Measurements from ENCODE around the gene TWIST2.

TWIST2 gene

GRCh38 chr2:238854699-238855229, 6.9 kb downstream of the TWIST2 start:
- Histone ChIP-seq H3K9me3 (replicated peaks in 1 of 2; ENCODE audit: control insufficient read depth in 2 of 2, insufficient read depth in 1 of 2, low read depth in 1 of 2, low read length in 2 of 2) (no peaks in the 10 kb centered on the region), H2BK12ac (ENCODE audit: low read length) (no peak overlapping the region), H3K9ac (ENCODE audit: low read depth, low read length, poor library complexity) (no peak overlapping the region), H3K4me1 (ENCODE audit: control insufficient read depth in 2 of 2, insufficient read depth in 1 of 2, low read depth in 1 of 2, low read length in 2 of 2) (no peaks in the 10 kb centered on the region), H3K4me2 (ENCODE audit: insufficient read depth, low read length, poor library complexity, severe bottlenecking) (no peak overlapping the region), H3K27me3 (ENCODE audit: control insufficient read depth in 3 of 3, insufficient read depth in 3 of 3, low read depth in 1 of 3, low read length in 3 of 3) (peaks cover under 1 to 50% (median 16%) of the 10 kb centered on the region in 3 experiments), H3K4me3 (ENCODE audit: low read length in 2 of 2) (peak overlapping the region in 1 of 2 donors; percentile 40), H2AK5ac (ENCODE audit: low read depth, low read length) (no peak overlapping the region), H2BK15ac (ENCODE audit: low read length) (no peak overlapping the region), H2BK120ac (ENCODE audit: low read depth, low read length) (no peak overlapping the region), H3K36me3 (replicated peaks in 1 of 2; ENCODE audit: control insufficient read depth in 2 of 2, insufficient read depth in 2 of 2, low read length in 2 of 2) (no peaks in the 10 kb centered on the region), H4K8ac (ENCODE audit: low read depth, low read length) (no peak overlapping the region), H2BK5ac (ENCODE audit: low read length) (no peak overlapping the region), H3K27ac (replicated peaks; ENCODE audit: low read length) (no peak overlapping the region), H3K18ac (ENCODE audit: low read length) (no peak overlapping the region), H3K23ac (ENCODE audit: low read depth, low read length, poor library complexity) (no peak overlapping the region), H3K79me1 (ENCODE audit: low read depth, low read length) (no peaks in the 10 kb centered on the region), H4K91ac (ENCODE audit: low read depth, low read length, poor library complexity) (no peak overlapping the region), H2AFZ (ENCODE audit: low read length) (peak overlapping the region; percentile 61), H3K4ac (ENCODE audit: low read length) (no peak overlapping the region), H3K14ac (ENCODE audit: low read length) (no peak overlapping the region)
- no CpG with 5 or more reads among the region's 18 CpGs for WGBS, 2 donors (ENCODE audit: extremely low coverage in 2 of 2, insufficient read length in 2 of 2, insufficient replicate concordance in 1 of 2)
- no peak for DNase-seq (ENCODE audit: low spot score)

GRCh38 chr2:238855299-238855698, 7.4 kb downstream of the TWIST2 start:
- no peak overlapping the region for H3K9ac ChIP-seq (ENCODE audit: low read depth, low read length, poor library complexity)
- no peak overlapping the region for H4K8ac ChIP-seq (ENCODE audit: low read depth, low read length)
- H3K9me3 ChIP-seq (replicated peaks in 1 of 2; ENCODE audit: control insufficient read depth in 2 of 2, insufficient read depth in 1 of 2, low read depth in 1 of 2, low read length in 2 of 2) = no peaks in the 10 kb centered on the region
- H3K4me3 ChIP-seq (ENCODE audit: low read length in 2 of 2) = no peak overlapping the region
- H3K4ac ChIP-seq (ENCODE audit: low read length) = no peak overlapping the region
- H2BK12ac ChIP-seq (ENCODE audit: low read length) = no peak overlapping the region
- no peak overlapping the region for H2AK5ac ChIP-seq (ENCODE audit: low read depth, low read length)
- no peak overlapping the region for H3K4me2 ChIP-seq (ENCODE audit: insufficient read depth, low read length, poor library complexity, severe bottlenecking)
- H3K27me3 ChIP-seq (ENCODE audit: control insufficient read depth in 3 of 3, insufficient read depth in 3 of 3, low read depth in 1 of 3, low read length in 3 of 3) = peaks cover 0 to 50% (median 13%) of the 10 kb centered on the region in 3 experiments
- H4K91ac ChIP-seq (ENCODE audit: low read depth, low read length, poor library complexity) = no peak overlapping the region
- no peaks in the 10 kb centered on the region for H3K79me1 ChIP-seq (ENCODE audit: low read depth, low read length)
- H2BK120ac ChIP-seq (ENCODE audit: low read depth, low read length) = no peak overlapping the region
- H3K4me1 ChIP-seq (ENCODE audit: control insufficient read depth in 2 of 2, insufficient read depth in 1 of 2, low read depth in 1 of 2, low read length in 2 of 2) = no peaks in the 10 kb centered on the region
- no peak overlapping the region for H2AFZ ChIP-seq (ENCODE audit: low read length)
- no peaks in the 10 kb centered on the region for H3K36me3 ChIP-seq (replicated peaks in 1 of 2; ENCODE audit: control insufficient read depth in 2 of 2, insufficient read depth in 2 of 2, low read length in 2 of 2)
- no peak overlapping the region for H2BK5ac ChIP-seq (ENCODE audit: low read length)
- H2BK15ac ChIP-seq (ENCODE audit: low read length) = no peak overlapping the region
- DNase-seq (ENCODE audit: low spot score) = no peak
- no peak overlapping the region for H3K14ac ChIP-seq (ENCODE audit: low read length)
- H3K23ac ChIP-seq (ENCODE audit: low read depth, low read length, poor library complexity) = no peak overlapping the region
- no peak overlapping the region for H3K18ac ChIP-seq (ENCODE audit: low read length)
- H3K27ac ChIP-seq (replicated peaks; ENCODE audit: low read length) = no peak overlapping the region
- no CpG with 5 or more reads among the region's 9 CpGs for WGBS, 2 donors (ENCODE audit: extremely low coverage in 2 of 2, insufficient read length in 2 of 2, insufficient replicate concordance in 1 of 2)

- H3K4me3 ChIP-seq (ENCODE audit: low read length in 2 of 2) = no peak overlapping the region
- DNase-seq (ENCODE audit: low spot score) = no peak
Measured at GRCh38 chr2:238855891-238856580, 8.2 kb downstream of the TWIST2 start.

GRCh38 chr2:238856713-238857567, 9.1 kb downstream of the TWIST2 start:
- peaks cover 0 to 34% (median 3%) of the 10 kb centered on the region in 3 experiments for H3K27me3 ChIP-seq (ENCODE audit: control insufficient read depth in 3 of 3, insufficient read depth in 3 of 3, low read depth in 1 of 3, low read length in 3 of 3)
- no CpG with 5 or more reads among the region's 16 CpGs for WGBS, 2 donors (ENCODE audit: extremely low coverage in 2 of 2, insufficient read length in 2 of 2, insufficient replicate concordance in 1 of 2)
- no peak overlapping the region for H2BK15ac ChIP-seq (ENCODE audit: low read length)
- no peaks in the 10 kb centered on the region for H3K79me1 ChIP-seq (ENCODE audit: low read depth, low read length)
- no peak overlapping the region for H4K8ac ChIP-seq (ENCODE audit: low read depth, low read length)
- H3K18ac ChIP-seq (ENCODE audit: low read length) = peak overlapping the region; percentile 41
- DNase-seq (ENCODE audit: low spot score) = no peak
- no peak overlapping the region for H2BK120ac ChIP-seq (ENCODE audit: low read depth, low read length)
- no peak overlapping the region for H3K4me2 ChIP-seq (ENCODE audit: insufficient read depth, low read length, poor library complexity, severe bottlenecking)
- no peaks in the 10 kb centered on the region for H3K4me1 ChIP-seq (ENCODE audit: control insufficient read depth in 2 of 2, insufficient read depth in 1 of 2, low read depth in 1 of 2, low read length in 2 of 2)
- no peak overlapping the region for H3K4me3 ChIP-seq (ENCODE audit: low read length in 2 of 2)
- H2AFZ ChIP-seq (ENCODE audit: low read length) = no peak overlapping the region
- no peak overlapping the region for H2BK12ac ChIP-seq (ENCODE audit: low read length)
- no peak overlapping the region for H3K4ac ChIP-seq (ENCODE audit: low read length)
- H3K23ac ChIP-seq (ENCODE audit: low read depth, low read length, poor library complexity) = peak overlapping the region; percentile 26
- peak overlapping the region; percentile 26 for H3K14ac ChIP-seq (ENCODE audit: low read length)
- H4K91ac ChIP-seq (ENCODE audit: low read depth, low read length, poor library complexity) = no peak overlapping the region
- H2AK5ac ChIP-seq (ENCODE audit: low read depth, low read length) = no peak overlapping the region
- peaks cover 0 to 1% of the 10 kb centered on the region in 2 donors for H3K36me3 ChIP-seq (replicated peaks in 1 of 2; ENCODE audit: control insufficient read depth in 2 of 2, insufficient read depth in 2 of 2, low read length in 2 of 2)
- H2BK5ac ChIP-seq (ENCODE audit: low read length) = no peak overlapping the region
- no peak overlapping the region for H3K27ac ChIP-seq (replicated peaks; ENCODE audit: low read length)
- no peak overlapping the region for H3K9ac ChIP-seq (ENCODE audit: low read depth, low read length, poor library complexity)
- peaks cover 0 to 2% of the 10 kb centered on the region in 2 donors for H3K9me3 ChIP-seq (replicated peaks in 1 of 2; ENCODE audit: control insufficient read depth in 2 of 2, insufficient read depth in 1 of 2, low read depth in 1 of 2, low read length in 2 of 2)

More at GRCh38 chr2:238855891-238856580, 8.2 kb downstream of the TWIST2 start:
- H2BK120ac ChIP-seq (ENCODE audit: low read depth, low read length) = no peak overlapping the region
- no peak overlapping the region for H4K91ac ChIP-seq (ENCODE audit: low read depth, low read length, poor library complexity)
- no peaks in the 10 kb centered on the region for H3K36me3 ChIP-seq (replicated peaks in 1 of 2; ENCODE audit: control insufficient read depth in 2 of 2, insufficient read depth in 2 of 2, low read length in 2 of 2)
- H3K4ac ChIP-seq (ENCODE audit: low read length) = no peak overlapping the region
- H2AFZ ChIP-seq (ENCODE audit: low read length) = no peak overlapping the region
- H3K18ac ChIP-seq (ENCODE audit: low read length) = peak overlapping the region; percentile 29
- no peak overlapping the region for H3K4me2 ChIP-seq (ENCODE audit: insufficient read depth, low read length, poor library complexity, severe bottlenecking)
- H3K4me1 ChIP-seq (ENCODE audit: control insufficient read depth in 2 of 2, insufficient read depth in 1 of 2, low read depth in 1 of 2, low read length in 2 of 2) = no peaks in the 10 kb centered on the region
- H3K14ac ChIP-seq (ENCODE audit: low read length) = no peak overlapping the region
- no peaks in the 10 kb centered on the region for H3K9me3 ChIP-seq (replicated peaks in 1 of 2; ENCODE audit: control insufficient read depth in 2 of 2, insufficient read depth in 1 of 2, low read depth in 1 of 2, low read length in 2 of 2)
- H2AK5ac ChIP-seq (ENCODE audit: low read depth, low read length) = no peak overlapping the region
- H3K23ac ChIP-seq (ENCODE audit: low read depth, low read length, poor library complexity) = no peak overlapping the region
- no peak overlapping the region for H2BK12ac ChIP-seq (ENCODE audit: low read length)
- H2BK5ac ChIP-seq (ENCODE audit: low read length) = no peak overlapping the region
- no peak overlapping the region for H4K8ac ChIP-seq (ENCODE audit: low read depth, low read length)
- no peaks in the 10 kb centered on the region for H3K79me1 ChIP-seq (ENCODE audit: low read depth, low read length)
- peak overlapping the region; percentile 15 for H3K9ac ChIP-seq (ENCODE audit: low read depth, low read length, poor library complexity)
- WGBS, 2 donors (ENCODE audit: extremely low coverage in 2 of 2, insufficient read length in 2 of 2, insufficient replicate concordance in 1 of 2) = no CpG with 5 or more reads among the region's 12 CpGs
- peak overlapping the region; percentile 16 for H2BK15ac ChIP-seq (ENCODE audit: low read length)
- H3K27me3 ChIP-seq (ENCODE audit: control insufficient read depth in 3 of 3, insufficient read depth in 3 of 3, low read depth in 1 of 3, low read length in 3 of 3) = peaks cover 0 to 43% (median 12%) of the 10 kb centered on the region in 3 experiments
- no peak overlapping the region for H3K27ac ChIP-seq (replicated peaks; ENCODE audit: low read length)

Data from neuronal stem cell (in vitro differentiated cells).